RPMI8226 (cell line): ENCODE data around the gene PLEK.
"Not testable (repeated sequence)": the region's sequence is repeated elsewhere in the genome, so short reads cannot be mapped to it uniquely, and the experiment has no call there.

Experiments used
- DNase-seq: peaks from one replicate; pipeline ENCODE4 v3.0.0-alpha.2; 2015

The PLEK gene, protein sequence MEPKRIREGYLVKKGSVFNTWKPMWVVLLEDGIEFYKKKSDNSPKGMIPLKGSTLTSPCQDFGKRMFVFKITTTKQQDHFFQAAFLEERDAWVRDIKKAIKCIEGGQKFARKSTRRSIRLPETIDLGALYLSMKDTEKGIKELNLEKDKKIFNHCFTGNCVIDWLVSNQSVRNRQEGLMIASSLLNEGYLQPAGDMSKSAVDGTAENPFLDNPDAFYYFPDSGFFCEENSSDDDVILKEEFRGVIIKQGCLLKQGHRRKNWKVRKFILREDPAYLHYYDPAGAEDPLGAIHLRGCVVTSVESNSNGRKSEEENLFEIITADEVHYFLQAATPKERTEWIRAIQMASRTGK

DNA sequence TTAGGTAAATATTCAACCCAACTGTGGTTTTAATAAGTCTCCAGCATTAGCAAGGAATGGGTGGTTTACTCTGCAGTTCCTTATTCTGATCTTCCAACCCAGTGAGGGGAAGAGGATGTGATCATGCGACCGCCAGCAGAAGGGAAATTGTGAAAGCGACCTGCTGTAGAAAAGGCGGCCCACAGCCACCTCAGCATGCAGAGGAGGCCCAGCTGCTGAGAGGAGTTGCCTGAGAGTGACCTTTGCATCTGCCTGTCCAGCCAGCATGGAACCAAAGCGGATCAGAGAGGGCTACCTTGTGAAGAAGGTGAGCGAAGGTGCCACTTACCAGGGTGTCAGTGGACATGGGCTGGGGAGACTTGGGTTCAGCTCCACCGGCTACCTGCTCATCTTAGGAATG is at the start of gene PLEK:
Gene PLEK (plus strand): TSS at position 196 of the 400 bp plus-strand sequence. CDS start 70 bp downstream, at position 266.
- peak; percentile 51 for DNase-seq

DNA sequence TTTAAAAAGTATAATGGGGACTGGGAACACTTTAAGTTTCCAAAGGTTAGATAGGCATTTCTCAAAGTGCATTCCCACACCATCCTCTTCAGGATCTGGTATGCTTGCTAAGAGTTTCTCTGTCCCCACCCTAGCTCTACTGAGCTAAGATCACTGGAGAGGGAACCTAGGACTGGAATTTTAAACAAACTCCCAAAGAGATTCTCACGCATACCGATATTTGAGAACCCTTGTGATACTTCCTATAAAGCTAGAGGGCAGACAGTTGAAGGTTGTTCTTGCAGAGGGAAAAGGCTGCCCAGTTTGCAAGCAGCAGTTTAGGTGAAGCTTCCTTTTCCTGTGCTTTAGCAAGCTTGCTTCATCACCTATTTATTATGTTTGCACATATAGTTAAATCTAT is 49.0 kb upstream of the PLEK start:
- no peak for DNase-seq

DNA sequence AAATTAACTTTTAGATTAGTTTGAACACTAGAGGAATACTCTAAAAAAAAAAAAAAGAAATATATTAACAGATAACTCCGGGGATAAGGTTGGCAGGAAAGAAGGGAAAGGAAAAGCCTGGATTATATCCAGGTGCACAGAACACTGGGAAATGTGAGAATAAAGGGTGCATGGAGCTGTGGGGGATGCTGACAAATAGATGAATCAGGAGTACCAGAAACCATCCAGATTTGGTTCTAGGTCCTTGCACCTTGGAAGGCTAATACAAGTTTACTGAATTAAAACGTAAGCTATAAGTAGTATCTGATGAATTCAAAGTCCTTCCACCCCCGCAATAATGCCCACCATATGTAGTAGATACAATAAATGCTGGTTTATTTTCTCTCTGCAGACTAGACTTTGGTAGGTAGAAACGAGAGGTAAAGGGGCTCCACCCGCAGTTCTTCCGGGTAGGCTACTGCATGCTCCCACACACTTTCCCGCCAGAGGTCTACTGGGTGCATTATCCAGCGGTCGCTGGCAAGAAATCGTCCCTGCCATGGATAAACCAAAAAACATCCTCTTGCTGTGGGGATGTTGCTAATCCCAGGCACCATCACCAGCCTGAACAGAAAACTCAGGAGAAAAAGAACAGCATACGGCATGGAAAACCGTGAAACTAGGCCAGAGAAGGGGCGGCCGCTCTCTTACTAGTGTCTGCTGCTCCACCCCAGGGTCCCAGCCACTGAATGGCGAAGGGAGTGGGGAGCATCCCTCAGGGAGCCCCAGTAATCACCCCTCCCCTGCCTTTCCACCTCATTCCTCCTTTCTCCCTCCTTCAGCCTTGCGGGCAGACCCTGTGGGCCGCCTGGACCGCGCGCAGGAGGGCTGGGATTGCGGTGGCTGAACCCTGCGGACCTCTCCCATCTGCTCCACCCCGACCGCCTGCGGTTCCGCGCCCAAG is 46.8 kb upstream of the PLEK start:
- no peak for DNase-seq

DNA sequence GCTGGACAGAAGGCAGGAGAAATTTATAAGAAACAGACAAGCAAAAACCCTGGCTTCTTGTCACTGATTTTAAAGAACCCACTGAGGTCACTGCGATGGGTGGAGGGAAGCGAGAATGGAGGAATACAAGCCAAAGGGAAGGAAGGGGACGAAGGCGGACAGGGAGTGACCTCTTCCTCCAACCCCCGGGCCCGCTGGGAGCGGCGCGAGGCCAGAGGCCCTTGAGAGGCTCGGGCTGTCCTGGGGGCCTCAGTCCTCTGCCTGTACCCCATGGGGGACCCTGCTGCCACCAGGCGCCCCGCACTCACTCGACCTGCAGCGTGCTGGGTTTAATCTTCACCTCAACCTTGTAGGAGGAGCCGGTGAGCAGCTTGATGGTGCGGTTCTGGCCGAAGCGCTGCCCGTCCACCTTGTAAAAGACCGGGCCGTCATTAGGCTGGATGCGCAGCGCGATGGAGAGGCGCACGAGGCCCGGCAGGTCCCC is 46.1 kb upstream of the PLEK start:
- DNase-seq: no peak

DNA sequence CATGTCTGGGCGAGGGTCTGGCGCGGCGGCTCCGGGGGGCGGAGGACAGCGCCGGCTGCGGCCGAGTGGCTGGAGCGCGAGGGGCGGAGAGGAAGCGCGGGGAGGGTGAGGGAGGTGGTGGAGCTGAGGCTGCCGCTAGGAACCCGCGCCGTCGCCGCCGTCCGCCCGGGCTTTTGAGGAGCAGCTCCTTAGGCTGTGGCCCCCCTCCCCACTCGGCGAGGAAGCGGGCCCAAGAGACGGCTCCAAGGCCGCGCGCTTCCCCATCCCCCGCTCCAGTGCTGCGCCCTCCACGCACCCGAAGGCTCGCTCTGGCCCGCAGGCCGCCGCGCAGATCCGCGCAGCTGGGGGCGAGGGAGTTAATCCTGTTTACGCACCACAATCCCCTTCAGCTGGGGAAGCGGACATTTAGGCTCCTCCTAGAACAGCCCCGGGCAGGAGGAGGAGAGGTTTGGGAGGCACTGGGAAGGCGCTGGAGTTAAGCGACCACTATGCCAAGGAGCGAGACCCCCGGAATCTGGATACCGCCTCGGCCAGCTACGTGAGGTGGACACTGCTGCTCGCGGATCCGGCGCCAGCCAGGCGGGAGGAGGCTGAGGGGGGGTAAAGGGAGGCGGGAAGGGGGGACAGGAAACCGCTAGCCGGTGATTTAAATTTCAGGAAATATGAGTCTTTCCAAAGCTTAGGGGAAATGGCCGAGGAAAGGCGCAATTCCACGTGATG is 45.5 kb upstream of the PLEK start, which contains the start of gene CNRIP1:
Gene CNRIP1 (minus strand): TSS at position 552 of the 720 bp plus-strand sequence. CDS start 549 bp downstream, at position 3.
- no peak for DNase-seq

DNA sequence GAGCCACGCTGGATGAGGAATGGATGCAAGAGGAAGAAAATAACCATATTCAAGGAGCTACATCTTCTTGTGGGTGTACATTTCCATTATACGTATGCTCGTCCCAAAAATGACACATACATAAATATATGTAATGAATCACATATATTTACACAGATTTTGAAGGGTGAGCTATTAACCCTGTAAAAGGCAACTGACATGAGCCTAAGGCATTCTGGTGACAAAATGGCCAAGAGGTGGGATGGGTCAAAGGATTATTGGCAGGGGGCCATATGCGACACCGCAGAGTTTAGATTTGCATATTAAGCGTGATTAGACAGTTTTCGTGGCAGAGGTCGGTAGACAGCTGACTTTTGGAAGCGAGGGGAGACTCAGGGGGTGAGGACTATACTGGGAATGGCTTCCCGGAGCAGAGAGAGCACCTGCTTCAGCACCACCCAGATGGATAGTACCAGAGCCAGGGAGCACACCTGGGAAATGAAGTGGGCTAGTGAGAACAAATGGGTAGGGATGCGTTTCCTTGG is 44.9 kb upstream of the PLEK start:
- peak; percentile 52 for DNase-seq

DNA sequence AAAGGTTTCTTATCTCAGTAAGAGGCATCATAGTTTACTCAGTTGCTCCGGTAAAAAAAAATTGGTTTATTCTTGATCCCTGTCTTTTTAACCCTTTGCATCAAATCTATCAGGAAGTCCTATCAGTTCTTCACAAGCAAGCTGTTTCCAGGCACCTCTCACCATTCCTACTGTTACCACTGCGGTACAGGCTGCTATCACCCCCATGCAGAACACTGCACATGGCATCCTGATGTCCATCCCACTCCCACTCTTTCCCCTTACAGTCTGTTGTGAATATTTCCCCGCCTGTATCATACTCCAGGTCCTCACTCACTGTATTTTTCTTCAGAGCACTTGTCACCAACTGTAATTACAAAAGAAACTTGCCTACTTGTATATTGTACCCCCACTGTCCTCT is 40.0 kb upstream of the PLEK start:
- DNase-seq: no peak

DNA sequence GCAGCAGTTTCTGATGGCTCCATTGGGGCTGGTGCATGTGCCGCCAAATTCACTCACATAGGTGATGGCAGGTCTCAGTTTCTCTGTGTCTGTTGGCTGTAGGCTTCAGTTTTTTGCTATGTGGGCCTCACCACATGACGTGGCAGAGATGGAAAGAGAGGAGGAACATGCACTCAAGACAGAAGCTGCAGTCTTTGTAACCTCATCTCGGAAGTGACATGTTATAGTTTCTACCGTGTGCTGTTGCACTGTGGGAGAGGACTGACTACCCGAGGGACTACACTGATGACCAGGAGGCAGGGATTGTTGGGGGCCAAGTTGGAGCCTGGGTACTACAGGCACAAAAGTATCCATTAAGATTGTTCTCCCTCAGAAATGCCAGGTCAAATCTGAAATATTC is 36.2 kb upstream of the PLEK start:
- DNase-seq: no peak

DNA sequence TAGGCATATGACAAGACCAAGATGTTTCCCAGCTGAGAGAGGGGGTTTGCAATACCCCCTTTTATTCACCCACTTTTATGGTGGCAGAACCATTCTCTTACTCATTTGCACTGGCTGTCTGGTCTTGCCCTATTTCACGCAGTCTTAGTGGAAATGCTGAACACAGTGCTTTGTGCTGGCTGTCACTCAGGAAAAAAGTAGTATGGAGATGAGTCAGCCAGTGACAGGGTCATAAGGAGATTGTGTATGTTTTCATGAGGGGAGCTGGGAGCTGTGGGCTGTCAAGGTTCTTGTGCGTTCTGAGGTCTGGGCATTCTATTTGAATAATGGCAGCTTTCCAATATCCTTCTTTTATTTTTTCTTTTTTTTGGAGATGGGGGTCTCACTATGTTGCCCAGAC is 34.4 kb upstream of the PLEK start:
- DNase-seq: no peak

DNA sequence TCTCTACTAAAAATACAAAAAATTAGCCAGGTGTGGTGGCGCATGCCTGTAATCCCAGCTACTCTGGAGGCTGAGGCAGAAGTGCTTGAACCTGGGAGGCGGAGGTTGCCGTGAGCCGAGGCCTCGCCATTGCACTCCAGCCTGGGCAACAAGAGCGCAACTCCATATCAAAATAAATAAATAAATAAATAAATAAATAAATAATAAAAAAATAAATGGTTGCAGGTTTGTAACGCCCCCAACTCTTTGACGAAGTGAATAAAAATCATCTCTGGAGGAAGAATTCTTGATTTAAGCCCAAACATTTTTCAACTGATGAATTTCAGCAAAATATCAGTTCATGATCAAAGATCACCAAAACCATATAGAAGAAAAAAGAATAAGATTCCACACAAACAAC is 32.1 kb upstream of the PLEK start:
- DNase-seq: no peak

DNA sequence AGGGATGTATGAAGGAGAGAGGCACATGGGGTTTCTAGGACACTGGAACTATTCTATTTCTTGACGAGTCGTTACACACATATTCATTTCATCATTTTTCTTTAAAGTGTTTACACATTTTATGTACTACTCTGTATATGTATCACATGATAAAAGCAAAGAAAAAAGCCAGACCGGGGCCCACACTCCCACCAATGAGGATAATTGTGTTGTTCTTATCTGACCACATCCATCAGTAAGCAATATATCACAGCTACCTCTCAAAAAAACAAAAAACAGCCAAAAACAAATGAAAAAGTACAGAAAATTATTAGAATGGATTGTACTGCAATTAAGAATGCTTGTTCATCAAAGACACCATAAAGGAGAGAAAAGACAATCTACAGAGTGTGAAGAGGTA is 31.2 kb upstream of the PLEK start:
- no peak for DNase-seq

DNA sequence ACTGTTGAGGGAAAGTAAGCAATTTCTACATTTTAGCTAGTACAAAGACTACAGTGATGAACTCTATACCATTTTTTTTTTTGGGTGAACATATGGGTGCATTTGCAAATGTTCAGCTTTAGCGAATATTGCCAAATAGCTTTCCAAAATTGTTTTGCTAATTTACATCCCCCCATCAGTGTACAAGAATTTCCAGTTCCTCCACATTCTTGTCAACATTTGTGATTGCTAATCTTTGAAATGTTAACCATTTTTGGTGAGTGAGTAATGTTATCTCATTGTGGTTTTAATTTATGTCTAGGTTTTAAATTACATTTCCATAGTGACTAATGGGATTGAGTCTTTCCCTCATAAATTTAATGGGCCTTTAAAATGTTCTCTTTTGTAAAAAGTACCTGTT is 28.9 kb upstream of the PLEK start:
- DNase-seq: no peak

DNA sequence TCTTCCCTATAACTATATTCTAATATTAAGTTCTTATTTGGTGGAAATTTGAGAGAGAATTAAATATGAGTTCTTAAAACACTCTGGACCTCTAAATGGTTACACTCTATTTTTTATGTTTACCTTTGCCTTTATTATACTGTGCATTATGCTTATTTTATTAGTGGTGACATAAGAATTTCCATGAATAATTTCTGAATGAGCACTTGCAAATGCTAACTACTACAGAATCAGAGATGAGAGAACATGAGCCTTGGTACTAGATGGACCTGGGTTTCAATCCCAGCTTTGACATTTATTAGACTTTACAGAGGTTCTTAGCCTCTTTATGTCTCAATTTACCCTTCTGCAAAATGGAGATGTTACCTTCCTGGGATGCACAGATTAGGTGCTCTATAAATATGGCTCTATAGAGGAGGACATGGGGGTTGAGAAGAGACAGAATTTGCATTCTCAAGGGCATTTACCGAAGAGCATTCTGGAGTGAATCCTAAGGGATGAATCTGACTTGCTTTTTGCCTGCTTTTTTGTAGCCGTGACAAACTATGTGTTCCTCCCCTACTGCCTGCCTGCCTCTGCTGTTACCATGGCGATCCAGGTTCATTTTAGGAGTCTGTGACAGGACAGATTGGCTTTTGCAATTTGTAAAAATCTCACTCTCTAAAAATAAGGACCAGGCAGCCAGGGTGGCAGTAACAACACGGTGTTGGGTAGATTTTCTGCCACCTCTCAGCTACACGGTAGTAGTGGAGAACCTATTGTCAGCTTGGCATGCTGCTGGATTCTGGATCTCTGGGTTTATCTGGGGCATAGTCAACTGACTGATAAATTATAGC is 24.6 kb upstream of the PLEK start:
- DNase-seq: no peak

DNA sequence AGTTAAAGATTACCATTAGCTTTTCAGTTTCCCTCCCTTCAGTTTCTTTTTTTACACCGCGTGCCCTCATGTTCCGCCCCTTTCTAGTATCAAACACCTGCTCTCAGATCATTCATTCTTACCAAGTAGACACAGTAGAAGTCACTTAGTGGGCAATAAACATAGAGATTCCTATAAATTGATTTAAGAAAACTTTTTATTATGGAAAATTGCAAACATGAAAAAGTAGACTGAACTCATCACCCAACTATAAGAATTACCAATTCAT is 24.1 kb upstream of the PLEK start:
- DNase-seq: no peak

DNA sequence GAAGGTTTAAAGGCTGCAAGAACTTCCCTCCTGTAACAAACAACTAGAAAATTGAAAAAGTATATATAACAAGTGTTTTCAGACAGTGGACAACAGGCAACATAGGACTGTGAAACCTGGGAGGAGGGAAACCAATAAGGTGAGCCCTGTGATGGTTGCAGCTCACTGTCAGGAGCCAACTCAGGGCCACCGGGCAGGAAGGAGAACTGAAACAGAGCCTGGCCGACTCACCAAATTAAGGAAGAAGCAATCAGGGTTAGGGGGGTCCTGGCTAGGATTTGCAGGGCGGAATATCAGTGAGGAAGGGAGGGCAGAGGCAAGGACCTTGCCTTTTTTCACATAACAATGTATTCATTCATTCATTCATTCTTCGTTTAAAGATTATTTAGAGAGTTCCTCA is 23.5 kb upstream of the PLEK start:
- DNase-seq: peak; percentile 36

DNA sequence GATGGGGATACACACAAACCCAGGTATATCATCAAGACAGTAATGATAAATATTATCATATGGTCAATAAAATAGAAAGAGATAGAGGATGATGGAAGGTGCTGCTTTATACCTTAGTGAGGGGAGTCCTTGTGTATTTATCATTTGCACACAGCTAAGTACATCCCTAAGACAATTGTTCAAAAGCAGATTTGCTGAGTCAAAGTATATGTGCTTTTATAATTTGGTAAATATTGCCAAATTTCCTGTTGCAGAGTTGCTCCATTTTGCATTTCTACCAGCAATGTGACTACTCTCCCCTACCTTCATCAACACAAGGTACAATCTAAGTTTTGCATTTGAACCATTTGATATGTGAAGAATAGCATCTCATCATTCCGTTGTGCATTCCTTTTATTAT is 22.6 kb upstream of the PLEK start:
- no peak for DNase-seq

DNA sequence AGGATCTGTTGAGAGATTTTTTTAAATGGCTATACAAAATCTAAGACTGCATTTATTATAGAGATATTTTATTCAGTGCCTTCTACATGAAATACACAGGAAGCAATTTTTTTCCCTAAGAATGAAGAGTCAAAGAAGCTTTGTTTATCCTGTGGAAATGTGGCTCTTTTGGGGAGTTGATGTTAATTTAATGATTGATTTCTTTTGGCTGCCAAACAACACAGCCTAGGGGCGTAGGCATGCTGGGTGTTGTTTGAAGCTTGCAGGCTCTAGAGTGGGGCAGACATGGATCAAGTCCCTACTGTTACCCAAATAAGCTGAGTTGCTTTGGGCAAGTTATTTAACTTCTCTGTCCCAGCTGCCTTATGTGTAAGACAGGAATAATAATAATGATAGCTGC is 21.1 kb upstream of the PLEK start:
- no peak for DNase-seq

DNA sequence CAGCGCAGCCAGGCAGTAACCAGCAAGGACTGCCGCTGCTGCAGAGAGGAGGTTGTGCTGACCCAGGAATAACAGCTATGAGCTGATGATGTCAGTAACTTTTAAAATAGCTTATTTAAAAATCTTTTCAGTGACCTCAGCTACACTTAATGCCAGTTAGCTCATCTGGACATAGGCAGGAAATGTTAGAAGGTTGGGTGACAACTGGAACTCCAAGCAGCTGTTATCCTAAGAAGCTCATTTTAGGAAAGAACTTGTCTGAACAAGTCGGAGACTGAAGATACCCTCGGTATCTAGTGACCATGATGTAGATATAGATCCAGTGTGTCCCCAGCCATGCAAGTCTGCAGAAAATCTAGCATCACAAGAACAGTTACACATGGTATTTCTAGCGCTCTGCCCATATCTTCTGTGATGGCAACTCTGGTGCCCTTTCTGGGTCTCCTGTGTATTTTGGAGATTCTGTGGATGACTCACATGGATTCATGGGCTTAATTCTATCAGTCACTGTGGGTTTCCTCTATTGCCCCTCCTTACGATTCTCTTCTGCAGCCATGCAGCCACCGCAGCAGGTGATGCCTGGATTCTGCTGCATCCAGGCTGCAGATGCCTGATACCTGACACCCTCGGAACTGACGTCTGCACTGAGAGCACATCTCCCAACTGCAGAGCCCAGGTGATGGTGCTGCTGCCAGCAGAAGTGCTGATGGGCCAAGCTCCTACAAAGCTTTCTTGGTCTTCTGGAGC is 19.8 kb upstream of the PLEK start:
- DNase-seq: peak; percentile 18

DNA sequence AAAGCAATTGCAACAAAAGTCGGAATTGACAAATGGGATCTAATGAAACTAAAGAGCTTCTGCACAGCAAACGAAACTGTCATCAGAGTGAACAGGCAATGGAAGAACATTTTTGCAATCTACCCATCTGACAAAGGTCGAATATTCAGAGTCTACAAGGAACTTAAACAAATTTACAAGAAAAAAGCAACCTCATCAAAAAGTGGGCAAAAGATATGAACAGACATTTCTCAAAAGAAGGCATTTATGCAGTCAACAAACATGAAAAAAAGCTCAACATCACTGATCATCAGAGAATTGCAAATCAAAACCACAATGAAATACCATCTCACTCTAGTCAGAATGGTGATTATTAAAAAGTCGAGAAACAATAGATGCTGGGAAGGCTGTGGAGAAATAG is 16.0 kb upstream of the PLEK start:
- not testable (repeated sequence) for DNase-seq

DNA sequence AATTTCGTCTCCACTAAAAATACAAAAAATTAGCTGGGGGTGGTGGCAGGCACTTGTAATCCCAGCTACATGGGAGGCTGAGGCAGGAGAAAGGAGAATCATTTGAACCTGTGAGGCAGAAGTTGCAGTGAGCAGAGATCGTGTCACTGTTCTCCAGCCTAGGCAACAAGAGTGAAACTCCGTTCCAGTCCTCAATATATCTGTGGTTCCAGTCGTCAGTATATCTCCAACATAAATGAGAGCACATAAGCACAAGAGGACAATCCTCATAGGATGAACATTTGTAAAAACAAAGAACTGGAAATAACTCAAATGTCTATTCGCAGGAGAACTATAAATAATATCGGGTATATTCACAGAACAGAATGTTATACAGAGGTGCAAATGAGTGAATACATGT is 13.1 kb upstream of the PLEK start:
- no peak for DNase-seq

DNA sequence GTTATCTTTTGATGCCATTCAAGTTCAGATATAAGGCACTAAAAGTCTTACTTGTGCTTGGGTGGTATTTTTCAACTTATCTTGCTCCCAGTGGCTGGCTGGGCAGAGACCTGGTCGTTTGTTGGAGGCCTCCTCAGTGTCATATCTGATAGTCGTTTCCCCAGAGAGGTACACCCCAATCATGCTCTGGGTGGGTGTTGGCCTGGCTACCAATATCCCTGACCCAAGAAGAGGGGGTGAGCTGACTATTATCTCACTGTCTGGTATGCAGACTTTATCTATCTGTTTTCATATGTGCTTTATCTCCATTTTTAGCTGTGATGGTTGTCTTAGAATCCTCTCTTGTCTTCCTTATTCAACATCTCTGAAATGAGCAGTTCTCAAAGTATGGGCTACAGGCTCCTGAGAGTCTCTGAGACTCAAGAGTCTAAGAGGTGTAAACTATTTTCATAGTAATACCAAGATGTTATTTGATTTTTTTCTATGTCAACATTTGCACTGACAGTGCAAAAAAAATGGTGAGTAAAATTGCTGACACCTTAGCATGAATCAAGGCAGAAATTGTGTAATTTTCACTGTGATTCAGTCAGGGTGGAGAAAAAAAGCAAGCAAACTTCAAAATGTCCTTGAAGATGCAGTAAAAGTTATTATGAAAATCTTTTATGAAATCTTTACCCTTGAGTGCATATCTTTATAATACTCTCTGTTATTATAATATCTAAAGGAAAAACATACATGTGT is 12.3 kb upstream of the PLEK start:
- no peak for DNase-seq
